Ovary (tissue), 9 donors: ENCODE data around the gene SYT11. TPM values are rescaled to one million over a fixed set of nuclear protein-coding genes. Genes with fewer than 3 reads are reported as not detected.

Source experiments
- DNase-seq, 5 donors: peaks; one replicate each; pipeline ENCODE4 v3.0.0-alpha.2; 2019 to 2020
- H3K27ac ChIP-seq, 2 donors: fragments of 200-600 bp; one replicate each; pipeline versions ENCODE4 v1.5.1 to v1.8.0; 2019 to 2022
- H3K27me3 ChIP-seq: fragments of 200-600 bp; one replicate; pipeline ENCODE4 v1.8.0; 2022
- H3K36me3 ChIP-seq: fragments of 200-600 bp; sonication (generic); one replicate; pipeline ENCODE4 v1.5.1; 2019
- H3K4me1 ChIP-seq: one replicate; pipeline ENCODE4 v1.8.1; 2013; ENCODE audit warnings: mild to moderate bottlenecking, moderate library complexity; ENCODE audit not compliant: insufficient read depth
- H3K4me3 ChIP-seq: fragments of 200-600 bp; sonication (generic); one replicate; pipeline ENCODE4 v1.5.1; 2017
- H3K9me3 ChIP-seq, 2 donors: fragments of 200-600 bp in 1 of 2; sonication (generic) in 1 of 2; one replicate each; pipeline versions ENCODE4 v1.5.1 to v1.8.1; 2013 to 2019; ENCODE audit warnings: mild to moderate bottlenecking in 1 of 2, moderate library complexity in 1 of 2
- CTCF ChIP-seq, 3 donors: fragments of 450-650 bp in 2 of 3; fragments of 200-600 bp in 1 of 3; IDR thresholded peaks; one replicate each; pipeline versions ENCODE4 v1.5.1 to v1.8.0; 2016 to 2022; ENCODE audit warnings: antibody characterized with exemption in 3 of 3, mild to moderate bottlenecking in 1 of 3
- EP300 ChIP-seq: sonication (generic); formaldehyde crosslinking; IDR thresholded peaks from one replicate; pipeline ENCODE4 v1.6.1; 2017; ENCODE audit warnings: antibody characterized with exemption
- POLR2A ChIP-seq: fragments of 450-650 bp; IDR thresholded peaks from one replicate; pipeline ENCODE4 v1.6.1; 2017; ENCODE audit warnings: antibody characterized with exemption, mild to moderate bottlenecking, moderate library complexity
- WGBS, 3 donors: extraction: QIAGEN DNeasy Blood & Tissue Kit in 1 of 3; methylation state at CpG; one replicate each; pipeline versions ENCODE4 v1.1.5 to v1.1.7; 2013 to 2017; 5-methylcytosine and 5-hydroxymethylcytosine counted together
- intact Hi-C, 4 donors: fragments of 100-400 bp; cut with DNase I; formaldehyde crosslinking; loops; one replicate each; pipeline versions ENCODE4 v1.11.0 to v1.15.1; 2022 to 2023
- polyA plus RNA-seq, 2 donors: library from polyadenylated mRNA; stranded (reverse); fragments of 200-250 nt in 1 of 2; fragments of 350-450 nt in 1 of 2; fragmentation: Illumina TruSeq in 1 of 2; extraction: RNeasy Lipid Tissue Mini Kit (QIAGEN cat#74804) in 1 of 2; gene quantifications; one replicate each; pipeline ENCODE4 v1.2.3, GENCODE V29; 2013 to 2014
- total RNA-seq, 7 donors: library from RNA; depleted of rRNA in 2 of 7; stranded (reverse); fragments of >200 nt in 2 of 7; fragmentation: NEBNext Ultra II Directional in 3 of 7; extraction: Animal tissue kit (Norgen Biotek cat#: 25700) in 3 of 7; gene quantifications; one replicate each; pipeline versions ENCODE4 v1.1.0 to v1.2.4, GENCODE V29; 2016 to 2023
- donor health status: DM: no; HTN: no; CAD: no; lungs with moderate emphysema.
- donor health status: DM: no; HTN: no; CAD: no.
- donor health status: Bipolar disorder and iron deficiency.
- donor health status: DM: yes; HTN: yes; CAD: no.
- donor health status: DM: no; HTN: no; CAD: no.
- donor health status: DM: yes; HTN: yes; CAD: no.

Gene SYT11
- total and polyA plus RNA-seq, 9 donors = 10.1 to 48.9 (median 19.7) TPM

GRCh38 chr1:155913969-155914757, 54.8 kb downstream of the SYT11 start:
- no peak overlapping the region for H3K27ac ChIP-seq
- 54 to 59% (median 54%) methylated on average over 6 of the region's 6 CpGs for WGBS, 3 donors
- H3K9me3 ChIP-seq = no peaks in the 10 kb centered on the region
- no peaks in the 10 kb centered on the region for H3K4me1 ChIP-seq
- H3K27me3 ChIP-seq = no peaks in the 10 kb centered on the region
- TF ChIP-seq POLR2A (no peak), CTCF (IDR thresholded peaks at IDR 0.05) (no peak), EP300 (no peak)
- intact Hi-C loops = no loop called here
- DNase-seq = no peak
- no peaks in the 10 kb centered on the region for H3K36me3 ChIP-seq
- H3K4me3 ChIP-seq = no peak overlapping the region

- Histone ChIP-seq H3K4me3 (no peak overlapping the region), H3K9me3 (no peaks in the 10 kb centered on the region), H3K36me3 (no peaks in the 10 kb centered on the region), H3K4me1 (no peaks in the 10 kb centered on the region), H3K27me3 (no peaks in the 10 kb centered on the region), H3K27ac (no peak overlapping the region)
- WGBS, 3 donors = 55 to 67% (median 61%) methylated on average over 3 of the region's 3 CpGs
- TF ChIP-seq CTCF (IDR thresholded peaks at IDR 0.05) = no peak
- TF ChIP-seq EP300 = no peak
- no peak for TF ChIP-seq POLR2A
- intact Hi-C loops = no loop called here
- no peak for DNase-seq
These were observed 59.3 kb downstream of the SYT11 start for GRCh38 chr1:155918660-155919059.

GRCh38 chr1:155919801-155920200, 60.4 kb downstream of the SYT11 start:
- intact Hi-C loops = no loop called here
- DNase-seq = no peak
- TF ChIP-seq CTCF (IDR thresholded peaks at IDR 0.05) = no peak
- no peak for TF ChIP-seq EP300
- no peak for TF ChIP-seq POLR2A
- no peak overlapping the region for H3K4me3 ChIP-seq
- 94 to 98% (median 97%) methylated on average over 2 of the region's 2 CpGs for WGBS, 3 donors
- H3K9me3 ChIP-seq = no peaks in the 10 kb centered on the region
- no peaks in the 10 kb centered on the region for H3K36me3 ChIP-seq
- H3K27me3 ChIP-seq = no peaks in the 10 kb centered on the region
- no peaks in the 10 kb centered on the region for H3K4me1 ChIP-seq
- no peak overlapping the region for H3K27ac ChIP-seq

DNA sequence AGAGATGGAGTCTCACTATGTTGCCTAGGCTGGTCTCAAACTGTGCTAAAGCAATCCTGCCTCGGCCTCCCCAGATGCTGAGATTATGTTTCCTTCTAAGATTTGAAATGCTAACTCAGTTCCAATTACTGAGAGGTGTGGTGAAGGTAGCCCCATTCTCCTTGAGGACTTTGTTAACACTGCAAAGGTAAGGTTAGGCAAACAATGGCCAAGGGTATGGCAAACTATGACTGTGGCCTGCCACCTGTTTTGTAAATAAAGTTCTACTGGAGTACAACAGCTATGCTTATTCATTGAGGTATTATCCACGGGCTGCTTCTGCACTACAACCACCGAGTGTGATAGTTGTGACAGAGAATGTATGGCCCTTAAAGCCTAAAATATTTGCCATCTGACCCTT, 61.4 kb downstream of the SYT11 start:
- no peak for DNase-seq
- Histone ChIP-seq H3K27me3 (no peaks in the 10 kb centered on the region), H3K4me3 (no peak overlapping the region), H3K4me1 (no peaks in the 10 kb centered on the region), H3K9me3 (no peaks in the 10 kb centered on the region), H3K27ac (no peak overlapping the region), H3K36me3 (no peaks in the 10 kb centered on the region)
- WGBS, 3 donors = 83 to 94% (median 89%) methylated on average over 3 of the region's 3 CpGs
- intact Hi-C loops = no loop called here
- TF ChIP-seq CTCF (IDR thresholded peaks at IDR 0.05) = no peak
- no peak for TF ChIP-seq POLR2A
- TF ChIP-seq EP300 = no peak
